Endothelial cell of umbilical vein (primary cell): Measurements from ENCODE around the gene SNED1. TPM values are rescaled to one million over a fixed set of nuclear protein-coding genes. Genes with fewer than 3 reads are reported as not detected.

Experiments used
- BruUV-seq: library from RNA; stranded (reverse); fragments of 400-500 nt; replicated peaks from 2 replicates; lab custom pipeline; 2021; lab: Mats Ljungman, UMichigan
- CTCF ChIA-PET: fragments of 300-600, 350-600 bp; sonication (Branson Sonifier 250); formaldehyde crosslinking; loops from one replicate; lab custom pipeline; 2021; ENCODE audit warnings: antibody characterized with exemption, inconsistent platforms; lab: Charles Lee
- POLR2A ChIA-PET: fragments of 300-600, 350-600 bp; sonication (Branson Sonifier 250); formaldehyde crosslinking; loops from one replicate; lab custom pipeline; 2021; ENCODE audit warnings: antibody characterized with exemption, inconsistent platforms; lab: Charles Lee
- DNase-seq: peaks from one replicate; pipeline ENCODE4 v3.0.0-alpha.2; 2011; ENCODE audit warnings: low read depth, low spot score
- FAIRE-seq: peaks from 2 replicates; lab custom pipeline; 2011; peaks lifted over from hg19 to GRCh38; lab: Jason Lieb, UNC
- H2AFZ ChIP-seq: 2 replicates; pipeline ENCODE4 v1.6.0; 2012; ENCODE audit warnings: low read depth, low read length, control low read depth, inconsistent platforms
- H3K27ac ChIP-seq: 2 replicates; pipeline ENCODE4 v1.5.1; 2011; ENCODE audit warnings: low read depth, mild to moderate bottlenecking, control low read depth, low read length, moderate library complexity; ENCODE audit not compliant: insufficient read depth
- H3K27me3 ChIP-seq, 2 experiments: 2 replicates each; pipeline versions ENCODE4 v1.6.0 to v1.6.1; 2011; ENCODE audit warnings: low read length in 2 of 2, mixed read lengths in 1 of 2; ENCODE audit not compliant: control insufficient read depth in 2 of 2, insufficient read depth in 2 of 2
- H3K36me3 ChIP-seq, 2 experiments: 2 replicates in 1 of 2; 3 replicates in 1 of 2; pipeline ENCODE4 v1.5.1; 2011; ENCODE audit warnings: low read length in 2 of 2, mild to moderate bottlenecking in 1 of 2, moderate library complexity in 1 of 2; ENCODE audit not compliant: control insufficient read depth in 2 of 2, insufficient read depth in 2 of 2; ENCODE audit errors: extremely low read depth in 1 of 2
- H3K4me1 ChIP-seq: 3 replicates; pipeline ENCODE4 v1.5.1; 2011; ENCODE audit warnings: mild to moderate bottlenecking, low read length; ENCODE audit not compliant: control insufficient read depth, insufficient read depth; ENCODE audit errors: extremely low read depth
- H3K4me2 ChIP-seq: 2 replicates; pipeline ENCODE4 v1.6.1; 2011; ENCODE audit warnings: low read length, control low read depth, mixed read lengths; ENCODE audit not compliant: insufficient read depth
- H3K4me3 ChIP-seq, 3 experiments: fragments of 200-600 bp in 1 of 3; sonication (generic), shearing (Covaris generic) in 1 of 3; replicated peaks in 1 of 3; 2 replicates each; pipeline ENCODE4 v1.5.1; 2011 to 2016; ENCODE audit warnings: control low read depth in 3 of 3, low read length in 3 of 3, mild to moderate bottlenecking in 2 of 3, inconsistent platforms in 1 of 3, low read depth in 1 of 3, moderate library complexity in 1 of 3; ENCODE audit not compliant: insufficient read depth in 1 of 3
- H3K79me2 ChIP-seq: 2 replicates; pipeline ENCODE4 v1.6.0; 2012; ENCODE audit warnings: low read length, inconsistent platforms; ENCODE audit not compliant: control insufficient read depth, insufficient read depth
- H3K9ac ChIP-seq: replicated peaks from 2 replicates; pipeline ENCODE3; 2011; ENCODE audit warnings: low read length, control low read depth; ENCODE audit not compliant: insufficient read depth; ENCODE audit errors: extremely low read depth
- H3K9me1 ChIP-seq: replicated peaks from 3 replicates; pipeline ENCODE4 v1.6.0; 2011; ENCODE audit warnings: mild to moderate bottlenecking, low read length; ENCODE audit not compliant: control insufficient read depth, insufficient read depth; ENCODE audit errors: extremely low read depth
- H3K9me3 ChIP-seq: replicated peaks from 2 replicates; pipeline ENCODE4 v1.5.1; 2012; ENCODE audit warnings: low read length, inconsistent platforms; ENCODE audit not compliant: control insufficient read depth, insufficient read depth
- H4K20me1 ChIP-seq: replicated peaks from 2 replicates; pipeline ENCODE3; 2011; ENCODE audit warnings: mild to moderate bottlenecking, low read length; ENCODE audit not compliant: control insufficient read depth, insufficient read depth; ENCODE audit errors: extremely low read depth
- CTCF ChIP-seq, 2 donors: IDR thresholded peaks; 1 replicate in 1 of 2; 2 replicates in 1 of 2; pipeline ENCODE4 v1.5.1; 2011; ENCODE audit warnings: low read length in 2 of 2, mild to moderate bottlenecking in 2 of 2, moderate library complexity in 2 of 2, control low read depth in 1 of 2, inconsistent platforms in 1 of 2, low read depth in 1 of 2; ENCODE audit not compliant: insufficient read depth in 1 of 2; ENCODE audit errors: extremely low read depth in 1 of 2
- EZH2 ChIP-seq: IDR thresholded peaks from 2 replicates; pipeline ENCODE4 v1.6.1; 2012; ENCODE audit warnings: borderline replicate concordance, low read depth, mild to moderate bottlenecking, moderate library complexity, low read length, inconsistent platforms; ENCODE audit not compliant: severe bottlenecking
- FOS ChIP-seq: IDR thresholded peaks from 2 replicates; pipeline ENCODE4 v1.6.1; 2011; ENCODE audit warnings: mild to moderate bottlenecking, low read length, moderate library complexity, borderline replicate concordance; ENCODE audit not compliant: insufficient read depth
- GATA2 ChIP-seq: IDR thresholded peaks from 2 replicates; pipeline ENCODE4 v1.7.0; 2011; ENCODE audit warnings: low read depth, mild to moderate bottlenecking, moderate library complexity, mixed read lengths, low read length; ENCODE audit not compliant: insufficient read length, insufficient read depth
- JUN ChIP-seq: IDR thresholded peaks from 2 replicates; pipeline ENCODE4 v1.6.1; 2011; ENCODE audit warnings: borderline replicate concordance, low read depth; ENCODE audit not compliant: insufficient read length, insufficient read depth
- MAX ChIP-seq: IDR thresholded peaks from 2 replicates; pipeline ENCODE4 v1.6.1; 2011; ENCODE audit not compliant: insufficient read depth, insufficient read length
- MYC ChIP-seq: IDR thresholded peaks from one replicate; pipeline ENCODE4 v1.6.1; 2011; ENCODE audit warnings: mild to moderate bottlenecking, low read depth, low read length
- POLR2A ChIP-seq: IDR thresholded peaks from 2 replicates; pipeline ENCODE4 v1.6.1; 2012; ENCODE audit warnings: low read depth, mild to moderate bottlenecking, control low read depth, low read length
- POLR2AphosphoS5 ChIP-seq: IDR thresholded peaks from 2 replicates; pipeline ENCODE4 v1.6.1; 2012; ENCODE audit warnings: low read depth, mild to moderate bottlenecking, control low read depth, low read length, moderate library complexity; ENCODE audit not compliant: insufficient read depth
- dilution Hi-C: fragments of 300-500 bp; cut with MboI; formaldehyde crosslinking; loops from one replicate; pipeline ENCODE4 v1.15.0; 2019; ENCODE audit warnings: low sequenced_read_pairs; ENCODE audit not compliant: extremely low pct_ligation_motif_present
- intact Hi-C: fragments of 100-400 bp; cut with micrococcal nuclease; formaldehyde crosslinking; loops from one replicate; pipeline ENCODE4 v1.10.0; 2022
- polyA plus RNA-seq, 4 experiments: library from polyadenylated mRNA; depleted of rRNA in 3 of 4; stranded (reverse) in 3 of 4; unstranded in 1 of 4; fragments of >200 nt; gene quantifications; 2 replicates each; pipeline versions ENCODE4 v1.2.1 to v1.2.3, GENCODE V29; 2011 to 2012; ENCODE audit warnings: missing spikeins in 1 of 4
- total RNA-seq: library from RNA; stranded (reverse); gene quantifications from 2 replicates; pipeline ENCODE4 v1.2.3, GENCODE V29; 2021

Gene SNED1
- total and polyA plus RNA-seq, 2 donors (not counting 3 experiments of a cell fraction or from before 2014, with no cell fraction given): 14.1 to 17.2 TPM

DNA sequence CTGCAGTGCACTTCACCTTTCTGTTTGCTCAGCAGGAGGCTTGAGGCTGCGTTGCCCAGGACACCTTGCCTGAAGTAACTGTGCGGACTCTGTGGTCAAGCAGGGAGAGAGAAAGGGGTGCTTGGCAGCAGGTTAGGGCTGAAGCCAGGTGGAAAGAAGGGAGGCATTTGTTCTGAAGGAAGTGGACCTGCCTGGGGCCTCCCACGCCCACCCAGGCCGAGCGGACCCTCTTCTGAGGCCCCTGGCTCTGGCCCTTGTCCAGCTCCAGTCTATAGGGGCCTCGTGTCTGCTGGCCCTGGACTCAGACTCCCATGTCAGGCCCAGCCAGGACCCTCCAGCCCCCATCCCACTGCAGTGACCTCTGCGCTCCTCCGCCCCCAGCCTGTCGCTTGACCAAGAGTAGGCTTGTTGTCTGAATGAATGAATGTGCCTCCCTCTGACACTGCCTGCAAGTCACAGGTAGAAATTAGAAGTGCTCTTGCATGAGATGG is 2.5 kb downstream of the SNED1 start:
- H3K36me3 ChIP-seq: no peaks in the 10 kb centered on the region
- no peak overlapping the region for H3K4me2 ChIP-seq
- dilution Hi-C loops (no loop called here), intact Hi-C loops (no loop called here)
- H3K27ac ChIP-seq: no peak overlapping the region
- BruUV-seq: no TSS peak
- H3K9me3 ChIP-seq: no peaks in the 10 kb centered on the region
- H3K9ac ChIP-seq: no peak overlapping the region
- H3K9me1 ChIP-seq: no peaks in the 10 kb centered on the region
- peaks cover 4% of the 10 kb centered on the region for H3K79me2 ChIP-seq
- TF ChIP-seq EZH2 (no peak), MAX (no peak), POLR2A (no peak), JUN (no peak), GATA2 (no peak), FOS (no peak), MYC (no peak), CTCF (IDR thresholded peaks at IDR 0.05; ENCODE audit: extremely low read depth in 1 of 2, insufficient read depth in 1 of 2, low read depth in 1 of 2, low read length in 2 of 2) (no peak), POLR2AphosphoS5 (no peak)
- no peak overlapping the region for H2AFZ ChIP-seq
- FAIRE-seq (no peak), DNase-seq (no peak)
- ChIA-PET POLR2A (interaction anchor here (0.9 kb wide), 1 partner anchor 9 kb away, joined by 3 read pairs; no protein-coding TSS in a partner anchor), CTCF (interaction anchor here (2.4 kb wide), 1 partner anchor 9 kb away, joined by 13 read pairs; no protein-coding TSS in a partner anchor)
- no peak overlapping the region for H3K4me3 ChIP-seq
- H3K4me1 ChIP-seq: peaks cover 12% of the 10 kb centered on the region
- H4K20me1 ChIP-seq: no peaks in the 10 kb centered on the region
- no peaks in the 10 kb centered on the region for H3K27me3 ChIP-seq
